Measurements from ENCODE around the gene ZNF280A. TPM values are rescaled to one million over a fixed set of nuclear protein-coding genes. Genes with fewer than 3 reads are reported as not detected.
"Not testable (repeated sequence)": the region's sequence is repeated elsewhere in the genome, so short reads cannot be mapped to it uniquely, and the experiment has no call there.

The ZNF280A gene
- total RNA-seq, 2 donors from 2014 or later = not detected

DNA sequence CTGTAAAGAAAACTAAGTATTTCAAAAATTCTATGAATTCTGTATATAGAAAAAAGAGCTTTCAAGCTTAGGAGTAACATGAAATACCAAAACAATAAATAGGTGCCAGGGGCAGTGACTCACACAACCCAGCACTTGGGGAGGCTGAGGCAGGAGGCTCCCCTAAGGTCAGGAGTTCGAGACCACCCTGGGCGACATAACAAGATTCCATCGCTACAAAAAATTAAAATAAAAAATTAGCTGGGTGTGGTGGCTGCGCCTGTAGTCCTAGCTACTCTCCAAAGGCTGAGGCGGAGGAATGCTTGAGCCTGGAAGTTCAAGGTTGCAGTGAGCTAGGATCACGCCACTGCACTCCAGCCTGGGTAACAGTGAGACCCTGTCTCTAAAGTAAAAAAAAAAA lies 33.0 kb downstream of the ZNF280A start:
- Mint-ChIP-seq H3K4me3 (no peak overlapping the region), H3K36me3 (ENCODE audit: insufficient read depth in 2 of 2) (peaks cover 0 to 5% of the 10 kb centered on the region in 2 donors), H3K27ac (no peak overlapping the region), H3K27me3 (ENCODE audit: low read depth) (no peaks in the 10 kb centered on the region), H3K4me1 (ENCODE audit: low read depth) (no peaks in the 10 kb centered on the region), H3K9me3 (no peaks in the 10 kb centered on the region)
- DNase-seq (no peak), ATAC-seq (replicated peaks in 1 of 2) (no peak)

DNA sequence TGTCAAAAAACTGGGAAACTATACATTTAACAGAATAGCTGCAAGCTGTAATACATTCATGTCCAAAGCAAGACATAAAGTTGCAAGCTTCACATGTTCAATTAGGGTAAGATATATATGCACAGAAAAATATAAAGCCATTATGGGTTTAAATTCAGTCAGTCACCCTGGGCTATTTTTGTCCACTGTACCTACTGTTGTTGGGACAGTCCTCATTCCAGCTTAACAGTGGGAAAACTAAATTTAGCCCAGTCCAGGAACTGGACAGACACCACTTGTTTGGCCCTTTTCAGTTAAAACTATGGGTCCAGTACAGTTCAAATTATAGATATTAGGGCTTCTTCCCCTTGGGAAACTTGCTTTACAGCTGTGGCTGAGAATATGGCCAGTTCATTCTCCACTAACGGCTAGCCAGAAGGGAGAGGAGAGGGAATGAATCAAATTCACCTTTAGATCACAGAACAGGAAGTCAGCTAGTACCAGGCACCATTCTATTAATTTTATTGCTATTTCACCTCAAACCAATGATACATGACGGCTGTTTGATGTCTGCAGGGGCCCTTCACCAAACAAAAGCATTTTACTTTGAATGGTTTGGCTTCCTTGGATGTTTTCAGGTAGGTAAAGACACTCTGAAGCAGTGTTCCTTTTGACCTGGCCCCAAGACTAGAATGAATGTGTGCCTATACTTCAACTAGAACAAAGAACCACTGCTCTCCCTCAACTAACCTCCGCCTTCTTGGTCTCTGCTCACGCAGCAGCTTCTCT lies 33.8 kb downstream of the ZNF280A start:
- Mint-ChIP-seq H3K4me1 (ENCODE audit: low read depth) (no peaks in the 10 kb centered on the region), H3K27me3 (ENCODE audit: low read depth) (no peaks in the 10 kb centered on the region), H3K9me3 (no peaks in the 10 kb centered on the region), H3K36me3 (ENCODE audit: insufficient read depth in 2 of 2) (peaks cover 0 to 5% of the 10 kb centered on the region in 2 donors), H3K4me3 (no peak overlapping the region), H3K27ac (no peak overlapping the region)
- DNase-seq = no peak
- ATAC-seq (replicated peaks in 1 of 2) = no peak

DNA sequence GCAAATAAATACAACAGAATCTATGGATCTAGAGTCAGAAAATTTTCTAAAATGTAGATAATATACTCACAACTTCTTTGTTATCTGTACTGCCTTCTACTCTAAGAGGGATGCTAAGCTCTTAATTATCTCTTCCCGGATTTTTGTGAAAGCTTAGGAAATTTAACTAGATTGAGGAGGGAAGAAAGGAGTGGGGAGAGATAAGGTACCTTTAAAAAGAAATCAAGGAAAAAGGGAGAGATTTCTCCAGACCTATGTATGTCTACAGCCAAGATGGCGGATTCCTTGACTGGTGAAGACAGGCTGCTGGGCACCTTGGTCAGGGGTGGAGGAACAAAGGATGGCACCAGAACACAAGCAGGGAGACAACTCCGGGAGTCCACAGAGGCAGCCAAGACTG lies 34.5 kb downstream of the ZNF280A start:
- DNase-seq (no peak), ATAC-seq (replicated peaks in 1 of 2) (no peak)
- H3K4me1 Mint-ChIP-seq (ENCODE audit: low read depth) = no peaks in the 10 kb centered on the region
- no peak overlapping the region for H3K4me3 Mint-ChIP-seq
- H3K36me3 Mint-ChIP-seq (ENCODE audit: insufficient read depth in 2 of 2) = peaks cover 0 to 4% of the 10 kb centered on the region in 2 donors
- H3K27ac Mint-ChIP-seq = peak overlapping the region; percentile 2
- H3K27me3 Mint-ChIP-seq (ENCODE audit: low read depth) = no peaks in the 10 kb centered on the region
- no peaks in the 10 kb centered on the region for H3K9me3 Mint-ChIP-seq

DNA sequence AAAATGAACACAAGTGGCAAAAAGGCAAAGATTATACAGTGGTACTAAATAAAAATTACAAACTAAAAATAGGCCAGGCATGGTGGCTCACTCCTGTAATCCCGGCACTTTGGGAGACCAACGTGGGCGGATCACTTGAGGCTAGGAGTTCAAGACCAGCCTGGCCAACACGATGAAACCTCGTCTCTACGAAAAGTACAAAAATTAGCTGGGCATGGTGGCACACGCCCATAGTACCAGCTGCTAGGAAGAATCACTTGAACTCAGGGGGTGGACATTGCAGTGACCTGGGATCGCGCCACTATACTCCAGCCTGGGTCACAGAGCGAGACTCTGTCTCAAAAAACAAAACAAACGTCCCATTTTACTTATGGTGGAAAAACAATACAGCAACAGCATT lies 36.0 kb downstream of the ZNF280A start:
- H3K9me3 Mint-ChIP-seq = no peaks in the 10 kb centered on the region
- no peak for DNase-seq
- H3K4me3 Mint-ChIP-seq = no peak overlapping the region
- no peaks in the 10 kb centered on the region for H3K4me1 Mint-ChIP-seq (ENCODE audit: low read depth)
- H3K27me3 Mint-ChIP-seq (ENCODE audit: low read depth) = no peaks in the 10 kb centered on the region
- no peaks in the 10 kb centered on the region for H3K36me3 Mint-ChIP-seq (ENCODE audit: insufficient read depth in 2 of 2)
- no peak for ATAC-seq (replicated peaks in 1 of 2)
- H3K27ac Mint-ChIP-seq = no peak overlapping the region

DNA sequence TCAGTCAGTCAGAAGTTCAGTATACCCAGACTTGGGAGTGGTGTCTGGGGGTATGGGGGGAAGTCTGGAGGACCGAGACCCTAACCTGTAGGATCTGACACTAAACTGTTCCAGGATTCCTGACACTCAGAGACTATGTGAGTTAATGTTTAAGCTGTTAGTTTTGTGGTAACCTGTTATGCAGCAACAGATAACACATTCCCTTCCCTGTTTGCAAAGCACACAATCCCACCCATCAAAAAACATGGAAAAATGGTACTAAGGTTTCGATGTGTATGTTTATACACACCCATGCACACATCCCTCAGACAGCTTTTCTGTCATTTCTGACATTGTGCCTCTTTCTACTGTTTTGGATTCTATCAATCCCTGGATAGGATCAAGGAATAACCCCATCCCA lies 39.1 kb downstream of the ZNF280A start:
- no peak for DNase-seq
- H3K9me3 Mint-ChIP-seq = no peaks in the 10 kb centered on the region
- H3K27ac Mint-ChIP-seq = no peak overlapping the region
- ATAC-seq (replicated peaks in 1 of 2) = no peak
- no peaks in the 10 kb centered on the region for H3K27me3 Mint-ChIP-seq (ENCODE audit: low read depth)
- no peaks in the 10 kb centered on the region for H3K36me3 Mint-ChIP-seq (ENCODE audit: insufficient read depth in 2 of 2)
- no peaks in the 10 kb centered on the region for H3K4me1 Mint-ChIP-seq (ENCODE audit: low read depth)
- no peak overlapping the region for H3K4me3 Mint-ChIP-seq

DNA sequence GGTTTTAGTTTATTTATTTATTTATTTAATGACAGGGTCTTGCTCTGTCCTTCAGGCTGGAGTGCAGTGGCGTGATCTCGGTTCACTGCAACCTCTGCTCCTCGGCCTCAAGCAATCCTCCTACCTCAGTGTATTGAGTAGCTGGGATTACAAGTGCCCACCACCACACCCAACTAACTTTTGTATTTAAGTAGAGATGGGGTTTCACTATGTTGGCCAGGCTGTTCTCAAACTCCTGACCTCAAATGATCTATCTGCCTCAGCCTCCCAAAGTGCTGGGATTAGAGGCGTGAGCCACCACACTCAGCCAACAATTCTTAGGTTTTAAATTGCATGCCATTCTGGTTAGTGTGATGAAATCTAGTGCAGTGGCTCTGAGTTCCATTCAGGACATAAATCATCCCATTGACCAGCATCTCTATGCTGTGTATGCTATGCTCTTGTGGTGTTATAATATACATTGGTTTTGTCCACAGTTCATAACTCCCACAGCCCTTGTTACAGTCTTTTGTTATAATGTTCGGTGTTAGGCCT lies 40.0 kb downstream of the ZNF280A start:
- Mint-ChIP-seq H3K4me3 (no peak overlapping the region), H3K27me3 (ENCODE audit: low read depth) (no peaks in the 10 kb centered on the region), H3K4me1 (ENCODE audit: low read depth) (no peaks in the 10 kb centered on the region), H3K36me3 (ENCODE audit: insufficient read depth in 2 of 2) (no peaks in the 10 kb centered on the region), H3K27ac (no peak overlapping the region), H3K9me3 (no peaks in the 10 kb centered on the region)
- DNase-seq (no peak), ATAC-seq (replicated peaks in 1 of 2) (no peak)

DNA sequence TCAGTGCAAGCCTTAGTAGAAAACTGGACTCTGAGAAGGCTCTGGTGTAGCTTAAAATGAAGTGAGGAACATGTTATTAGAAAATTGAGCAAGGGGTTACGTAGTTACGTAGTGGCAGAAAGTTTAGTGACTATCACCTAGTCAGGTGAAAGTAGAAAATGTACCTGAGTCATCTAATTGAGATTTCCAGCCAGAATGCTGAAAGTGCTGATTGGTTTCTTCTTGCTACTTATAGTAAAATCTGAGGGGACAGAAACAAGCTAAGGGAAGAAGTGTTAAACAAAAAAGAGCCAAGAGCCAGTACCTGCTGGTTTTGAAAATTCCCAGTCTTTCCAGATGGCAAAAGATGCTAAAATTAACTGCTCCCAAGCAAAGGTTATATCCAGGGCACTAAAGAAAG lies 41.0 kb downstream of the ZNF280A start:
- Mint-ChIP-seq H3K27ac (no peak overlapping the region), H3K4me3 (no peak overlapping the region), H3K4me1 (ENCODE audit: low read depth) (no peaks in the 10 kb centered on the region), H3K9me3 (no peaks in the 10 kb centered on the region), H3K27me3 (ENCODE audit: low read depth) (no peaks in the 10 kb centered on the region), H3K36me3 (ENCODE audit: insufficient read depth in 2 of 2) (no peaks in the 10 kb centered on the region)
- ATAC-seq (replicated peaks in 1 of 2) (no peak), DNase-seq (no peak)

DNA sequence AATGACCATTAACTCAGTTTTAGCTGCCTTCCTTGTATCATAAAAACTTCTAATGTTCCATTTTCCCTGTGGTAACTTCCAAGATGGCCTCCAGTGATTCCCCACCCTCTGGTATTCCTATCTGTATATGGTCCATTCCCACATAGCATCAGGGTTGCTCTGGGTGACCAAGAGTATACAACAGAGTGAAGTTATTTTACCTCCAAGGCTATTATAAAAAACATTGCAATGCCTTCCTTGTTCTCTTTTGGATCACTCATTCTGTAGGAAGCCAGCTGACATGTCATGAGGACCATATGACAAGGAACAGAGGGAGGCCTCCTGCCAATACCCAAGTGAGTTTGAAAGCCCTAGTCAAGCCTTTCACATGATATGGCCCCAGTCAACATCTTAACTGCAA lies 41.6 kb downstream of the ZNF280A start:
- Mint-ChIP-seq H3K27me3 (ENCODE audit: low read depth) (no peaks in the 10 kb centered on the region), H3K9me3 (no peaks in the 10 kb centered on the region), H3K27ac (no peak overlapping the region), H3K4me1 (ENCODE audit: low read depth) (no peaks in the 10 kb centered on the region), H3K4me3 (no peak overlapping the region), H3K36me3 (ENCODE audit: insufficient read depth in 2 of 2) (no peaks in the 10 kb centered on the region)
- ATAC-seq (replicated peaks in 1 of 2) (no peak), DNase-seq (no peak)

DNA sequence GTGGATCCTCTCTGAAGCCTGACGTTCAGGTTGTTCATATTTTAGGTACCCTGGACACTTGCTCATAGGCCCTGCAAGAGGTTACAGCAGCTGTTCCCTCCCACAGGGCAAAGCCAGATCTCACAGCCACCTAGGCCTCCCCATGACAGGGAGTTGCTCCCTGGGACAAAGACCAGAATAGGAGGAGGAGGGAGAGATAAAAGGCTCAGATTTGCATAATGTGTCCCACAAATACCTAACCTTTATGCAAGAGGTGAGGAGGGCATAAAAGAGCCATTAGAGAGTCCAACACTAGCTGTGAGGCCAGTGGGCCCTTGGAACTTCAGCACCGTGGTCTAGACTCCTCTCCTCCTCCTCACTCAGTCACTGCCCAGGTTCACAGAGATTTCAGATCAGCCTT lies 45.3 kb downstream of the ZNF280A start:
- ATAC-seq (replicated peaks in 1 of 2) = no peak
- Mint-ChIP-seq H3K27me3 (ENCODE audit: low read depth) (no peaks in the 10 kb centered on the region), H3K4me1 (ENCODE audit: low read depth) (no peaks in the 10 kb centered on the region), H3K9me3 (peaks cover 0 to 3% of the 10 kb centered on the region in 2 donors), H3K36me3 (ENCODE audit: insufficient read depth in 2 of 2) (no peaks in the 10 kb centered on the region), H3K27ac (no peak overlapping the region), H3K4me3 (no peak overlapping the region)
- DNase-seq = no peak

DNA sequence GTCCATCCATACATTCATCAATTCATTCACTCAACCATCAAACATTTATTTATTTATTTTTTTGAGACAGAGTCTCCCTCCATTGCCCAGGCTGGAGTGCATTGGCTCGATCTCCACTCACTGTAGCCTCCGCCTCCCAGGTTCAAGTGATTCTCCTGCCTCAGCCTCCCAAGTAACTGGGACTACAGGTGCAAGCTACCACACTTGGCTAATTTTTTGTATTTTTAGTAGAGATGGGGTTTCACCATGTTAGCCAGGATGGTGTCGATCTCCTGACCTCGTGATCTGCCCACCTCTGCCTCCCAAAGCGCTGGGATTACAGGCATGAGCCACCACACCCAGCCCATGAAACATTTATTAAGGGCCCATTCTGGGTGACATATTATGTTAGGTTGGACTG lies 49.0 kb downstream of the ZNF280A start:
- not testable (repeated sequence) for ATAC-seq (replicated peaks in 1 of 2); H3K4me1 Mint-ChIP-seq (ENCODE audit: low read depth); DNase-seq; H3K36me3 Mint-ChIP-seq (ENCODE audit: insufficient read depth in 2 of 2); H3K4me3 Mint-ChIP-seq; H3K27me3 Mint-ChIP-seq (ENCODE audit: low read depth); H3K27ac Mint-ChIP-seq; H3K9me3 Mint-ChIP-seq

DNA sequence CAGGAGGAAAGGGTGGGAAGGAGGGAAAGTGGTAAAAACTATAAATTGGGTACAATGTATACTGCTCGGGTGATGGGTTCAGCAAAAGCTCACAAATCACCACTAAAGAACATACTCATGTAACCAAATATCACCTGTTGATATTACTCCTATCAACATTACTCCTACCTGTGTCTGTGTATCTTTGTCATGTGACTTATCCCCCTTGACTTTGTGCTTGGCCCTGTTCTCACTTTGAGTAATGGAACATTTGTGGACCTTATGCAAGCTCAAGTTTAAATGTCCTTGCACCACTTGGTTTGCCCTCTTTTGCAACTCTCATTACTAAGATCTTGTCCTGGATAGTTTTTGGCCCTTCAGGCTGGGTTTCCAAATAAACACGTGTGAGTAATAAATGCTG lies 50.5 kb downstream of the ZNF280A start:
- H3K9me3 Mint-ChIP-seq = peaks cover 5 to 6% of the 10 kb centered on the region in 2 donors
- H3K4me1 Mint-ChIP-seq (ENCODE audit: low read depth) = no peaks in the 10 kb centered on the region
- peaks cover 0 to 3% of the 10 kb centered on the region in 2 donors for H3K36me3 Mint-ChIP-seq (ENCODE audit: insufficient read depth in 2 of 2)
- no peak overlapping the region for H3K4me3 Mint-ChIP-seq
- DNase-seq (no peak), ATAC-seq (replicated peaks in 1 of 2) (no peak)
- H3K27ac Mint-ChIP-seq = no peak overlapping the region
- peaks cover 11% of the 10 kb centered on the region for H3K27me3 Mint-ChIP-seq (ENCODE audit: low read depth)

DNA sequence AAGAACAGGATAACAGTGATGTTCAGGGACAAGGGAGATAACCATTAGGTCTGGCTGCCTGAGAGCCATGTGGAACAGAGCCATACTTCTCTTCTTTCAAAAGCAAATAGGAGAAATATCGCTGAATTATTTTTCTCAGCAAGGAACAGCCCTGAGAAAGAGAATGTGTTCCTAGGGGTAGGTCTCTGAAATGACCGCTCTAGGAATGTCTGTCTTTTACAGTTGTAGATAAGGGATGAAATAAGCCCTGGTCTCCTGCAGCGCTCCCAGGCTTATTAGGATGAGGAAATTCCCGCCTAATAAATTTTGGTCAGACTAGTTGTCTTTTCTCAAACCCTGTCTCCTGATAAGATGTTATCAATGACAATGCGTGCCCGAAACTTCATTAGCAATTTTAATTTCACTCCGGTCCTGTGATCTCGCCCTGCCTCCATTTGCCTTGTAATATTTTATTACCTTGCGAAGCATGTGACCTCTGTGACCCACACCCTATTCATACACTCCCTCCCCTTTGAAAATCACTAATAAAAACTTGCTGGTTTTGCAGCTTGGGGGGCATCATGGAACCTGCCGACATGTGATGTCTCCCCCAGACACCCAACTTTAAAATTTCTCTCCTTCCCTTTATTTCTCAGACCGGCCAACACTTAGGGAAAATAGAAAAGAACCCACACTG lies 51.1 kb downstream of the ZNF280A start:
- not testable (repeated sequence) for H3K4me3 Mint-ChIP-seq; H3K9me3 Mint-ChIP-seq; H3K4me1 Mint-ChIP-seq (ENCODE audit: low read depth); ATAC-seq (replicated peaks in 1 of 2); DNase-seq; H3K36me3 Mint-ChIP-seq (ENCODE audit: insufficient read depth in 2 of 2); H3K27ac Mint-ChIP-seq
- H3K27me3 Mint-ChIP-seq (ENCODE audit: low read depth) = peaks cover 17% of the 10 kb centered on the region

DNA sequence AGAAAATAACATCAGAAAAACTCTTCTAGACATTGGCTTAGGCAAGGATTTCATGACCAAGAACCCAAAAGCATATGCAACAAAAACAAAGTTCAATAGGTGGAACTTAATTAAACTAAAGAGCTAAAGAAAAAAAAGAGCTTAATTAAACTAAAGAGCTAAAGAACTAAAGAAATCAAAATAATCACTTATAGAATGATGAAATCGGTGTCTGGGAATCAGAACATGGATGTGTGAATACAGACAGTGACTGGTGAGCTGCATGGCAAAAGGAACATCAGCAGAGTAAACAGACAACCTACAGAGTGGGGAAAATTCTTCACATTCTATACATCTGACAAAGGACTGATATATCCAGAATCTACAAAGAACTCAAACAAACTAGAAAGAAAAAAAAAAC lies 53.0 kb downstream of the ZNF280A start:
- ATAC-seq (replicated peaks in 1 of 2) (no peak), DNase-seq (no peak)
- no peak overlapping the region for H3K4me3 Mint-ChIP-seq
- peaks cover 5 to 6% of the 10 kb centered on the region in 2 donors for H3K9me3 Mint-ChIP-seq
- H3K27ac Mint-ChIP-seq = no peak overlapping the region
- H3K27me3 Mint-ChIP-seq (ENCODE audit: low read depth) = peaks cover 28% of the 10 kb centered on the region
- H3K36me3 Mint-ChIP-seq (ENCODE audit: insufficient read depth in 2 of 2) = peaks cover 0 to 3% of the 10 kb centered on the region in 2 donors
- H3K4me1 Mint-ChIP-seq (ENCODE audit: low read depth) = no peaks in the 10 kb centered on the region

Data from activated T-cell treated with anti-CD3 and anti-CD28 coated beads, Interleukin-2, amount 50 U/mL, for 72 hours (primary cell).